ENCODE data around the gene SCAF1. TPM values are rescaled to one million over a fixed set of nuclear protein-coding genes. Genes with fewer than 3 reads are reported as not detected.

SCAF1 gene
- total and polyA plus RNA-seq, 2 of the 13 experiments (the other 11 are each of a cell fraction or from before 2014, with no cell fraction given) = 3.3 to 6.1 TPM

GRCh38 chr19:49613374-49613773 is 28.6 kb upstream of the SCAF1 start:
- Histone ChIP-seq H3K27me3 (ENCODE audit: control insufficient read depth in 1 of 2, insufficient read depth in 2 of 2, low read length in 2 of 2) (no peaks in the 10 kb centered on the region), H3K9ac (ENCODE audit: insufficient read depth, low read depth, low read length) (no peak overlapping the region), H4K20me1 (ENCODE audit: insufficient read depth, low read length) (peaks cover 3% of the 10 kb centered on the region), H3K36me3 (replicated peaks in 1 of 2; ENCODE audit: control insufficient read depth in 1 of 2, insufficient read depth in 2 of 2, low read length in 2 of 2) (peaks cover 20 to 58% of the 10 kb centered on the region in 2 experiments; a peak in 4 of 5 replicates), H3K4me1 (ENCODE audit: insufficient read depth, low read length) (peaks cover 17% of the 10 kb centered on the region), H3K27ac (ENCODE audit: extremely low read length, insufficient read depth, low read length) (peak overlapping the region; percentile 30), H2AFZ (ENCODE audit: low read length) (no peak overlapping the region), H3K4me2 (ENCODE audit: low read depth, low read length) (no peak overlapping the region), H3K9me3 (ENCODE audit: low read length) (no peaks in the 10 kb centered on the region), H3K4me3 (replicated peaks in 1 of 3; ENCODE audit: insufficient read depth in 1 of 3, low read depth in 2 of 3, low read length in 3 of 3) (no peak overlapping the region), H3K79me2 (ENCODE audit: insufficient read depth, low read length) (peaks cover 3% of the 10 kb centered on the region)
- DNase-seq (ENCODE audit: low spot score) (no peak), ATAC-seq (peak; percentile 23; the same call in 1 of the 3 replicates), FAIRE-seq (no peak)
- 75% methylated on average over 4 of the region's 4 CpGs for WGBS (ENCODE audit: low lambda C conversion rate)
- intact Hi-C loops (cut with micrococcal nuclease; ENCODE audit: unreplicated experiment) (no loop called here), in situ Hi-C loops (cut with HindIII; ENCODE audit: extremely low pct_ligation_motif_present, low pct_unique_long_range_greater_than_20kb) (no loop called here)
- ChIA-PET CTCF (ENCODE audit: low intra/inter-chr PET ratio, low total read pairs) (no interaction called here), POLR2A (interaction anchor here (0.9 to 2.6 kb wide), 2 partner anchors 27 to 33 kb away, joined by 3 to 6 read pairs; partner anchors contain the start of gene RRAS)
- TF ChIP-seq ZBTB33 (CRISPR knock-in tag; IDR thresholded peaks at IDR 0.05) (peak; percentile 71; the same call in 1 of the 2 replicates), CHD4 (IDR thresholded peaks at IDR 0.05; ENCODE audit: borderline replicate concordance, low read length) (no peak), SAP130 (CRISPR knock-in tag; IDR thresholded peaks at IDR 0.05; ENCODE audit: low read depth) (peak; percentile 35; the same call in 1 of the 2 replicates), FOSL2 (CRISPR knock-in tag; IDR thresholded peaks at IDR 0.05) (peak; percentile 75)
- no TSS peak for BruUV-seq (replicated peaks)

GRCh38 chr19:49614096-49614833 is 27.7 kb upstream of the SCAF1 start:
- WGBS (ENCODE audit: low lambda C conversion rate) = 76% methylated on average over 9 of the region's 19 CpGs
- in situ Hi-C loops (cut with HindIII; ENCODE audit: extremely low pct_ligation_motif_present, low pct_unique_long_range_greater_than_20kb) = no loop called here
- Histone ChIP-seq H2AFZ (ENCODE audit: low read length) (no peak overlapping the region), H3K4me2 (ENCODE audit: low read depth, low read length) (no peak overlapping the region), H3K9me3 (ENCODE audit: low read length) (no peaks in the 10 kb centered on the region), H3K36me3 (replicated peaks in 1 of 2; ENCODE audit: control insufficient read depth in 1 of 2, insufficient read depth in 2 of 2, low read length in 2 of 2) (peaks cover 19 to 50% of the 10 kb centered on the region in 2 experiments; a peak in 4 of 5 replicates), H3K9ac (ENCODE audit: insufficient read depth, low read depth, low read length) (no peak overlapping the region), H3K79me2 (ENCODE audit: insufficient read depth, low read length) (peaks cover 3% of the 10 kb centered on the region), H3K27ac (ENCODE audit: extremely low read length, insufficient read depth, low read length) (no peak overlapping the region), H4K20me1 (ENCODE audit: insufficient read depth, low read length) (peaks cover 3% of the 10 kb centered on the region), H3K4me3 (replicated peaks in 1 of 3; ENCODE audit: insufficient read depth in 1 of 3, low read depth in 2 of 3, low read length in 3 of 3) (no peak overlapping the region), H3K4me1 (ENCODE audit: insufficient read depth, low read length) (peaks cover 17% of the 10 kb centered on the region), H3K27me3 (ENCODE audit: control insufficient read depth in 1 of 2, insufficient read depth in 2 of 2, low read length in 2 of 2) (no peaks in the 10 kb centered on the region)
- ChIA-PET POLR2A (interaction anchor here (0.9 to 2.6 kb wide), 2 partner anchors 26 to 32 kb away, joined by 3 to 6 read pairs; partner anchors contain the start of gene RRAS), CTCF (ENCODE audit: low intra/inter-chr PET ratio, low total read pairs) (no interaction called here)
- peak; percentile 69 for ATAC-seq
- DNase-seq (ENCODE audit: low spot score) = peak; percentile 51
- intact Hi-C loops (cut with micrococcal nuclease; ENCODE audit: unreplicated experiment) = no loop called here
- FAIRE-seq = no peak
- BruUV-seq (replicated peaks) = no TSS peak
- no peak for TF ChIP-seq LCORL (IDR thresholded peaks at IDR 0.05)
- 0 out of 2 replicates have a peak, but pooled peaks have one; percentile 28 for TF ChIP-seq LCORL (CRISPR knock-in tag; IDR thresholded peaks at IDR 0.05)
- peak; percentile 68; the same call in 1 of the 2 replicates for TF ChIP-seq RXRB (CRISPR knock-in tag; IDR thresholded peaks at IDR 0.05; ENCODE audit: borderline replicate concordance)
- peak; percentile 47; the same call in 1 of the 3 replicates for TF ChIP-seq MXI1 (IDR thresholded peaks at IDR 0.05; ENCODE audit: borderline replicate concordance, low read depth, low read length)
- no peak for TF ChIP-seq ZNF775 (CRISPR knock-in tag; IDR thresholded peaks at IDR 0.05; ENCODE audit: borderline replicate concordance)
- TF ChIP-seq STAT6 (CRISPR knock-in tag; IDR thresholded peaks at IDR 0.05; ENCODE audit: borderline replicate concordance) = no peak

Data from HepG2 (cell line).